IMR-90 (cell line): ENCODE data around the gene GOSR1.
"Not testable (repeated sequence)": the region's sequence is repeated elsewhere in the genome, so short reads cannot be mapped to it uniquely, and the experiment has no call there.

Experiments
- CEBPB ChIP-seq: IDR thresholded peaks from 2 replicates; pipeline ENCODE4 v1.6.1; 2012; ENCODE audit warnings: low read depth, low read length, improper control_type of control experiment
- CHD1 ChIP-seq: IDR thresholded peaks from 2 replicates; pipeline ENCODE4 v1.6.1; 2012; ENCODE audit warnings: low read depth, low read length, improper control_type of control experiment
- CTCF ChIP-seq: conservative IDR thresholded peaks from 2 replicates; pipeline ENCODE4 v1.5.1; 2012; ENCODE audit warnings: mild to moderate bottlenecking, low read depth, low read length, improper control_type of control experiment
- ELK1 ChIP-seq: fragments of 150-350 bp; IDR thresholded peaks from 2 replicates; pipeline ENCODE4 v1.6.1; 2016; ENCODE audit warnings: low read depth, mild to moderate bottlenecking, low read length, moderate library complexity, borderline replicate concordance
- MAFK ChIP-seq: IDR thresholded peaks from 2 replicates; pipeline ENCODE4 v1.6.1; 2012; ENCODE audit warnings: low read depth, low read length, improper control_type of control experiment
- MXI1 ChIP-seq: IDR thresholded peaks from 2 replicates; pipeline ENCODE4 v1.6.1; 2012; ENCODE audit warnings: low read depth, mild to moderate bottlenecking, low read length, moderate library complexity, borderline replicate concordance
- NFE2L2 ChIP-seq: fragments of 150-350 bp; IDR thresholded peaks from 2 replicates; pipeline ENCODE4 v1.6.1; 2016; ENCODE audit warnings: low read depth, mild to moderate bottlenecking, low read length
- POLR2A ChIP-seq: IDR thresholded peaks from 2 replicates; pipeline ENCODE4 v1.6.1; 2012; ENCODE audit warnings: mild to moderate bottlenecking, low read depth, low read length
- RAD21 ChIP-seq: IDR thresholded peaks from 2 replicates; pipeline ENCODE4 v1.6.1; 2012; ENCODE audit warnings: low read length, improper control_type of control experiment
- RCOR1 ChIP-seq: IDR thresholded peaks from 2 replicates; pipeline ENCODE4 v1.6.1; 2012; ENCODE audit warnings: mild to moderate bottlenecking, low read length, improper control_type of control experiment; ENCODE audit not compliant: insufficient replicate concordance
- SMC3 ChIP-seq: fragments of 150-350 bp; IDR thresholded peaks from 2 replicates; pipeline ENCODE4 v1.6.1; 2016; ENCODE audit warnings: low read depth, mild to moderate bottlenecking, antibody characterized with exemption, low read length, moderate library complexity
- USF2 ChIP-seq: fragments of 150-350 bp; IDR thresholded peaks from 2 replicates; pipeline ENCODE4 v1.6.1; 2017; ENCODE audit warnings: mild to moderate bottlenecking, antibody characterized with exemption, low read length, low read depth

- TF ChIP-seq POLR2A, CTCF, ELK1, RAD21, USF2, CEBPB, RCOR1, SMC3, NFE2L2, CHD1, MXI1: not testable (repeated sequence)
- TF ChIP-seq MAFK = peak; percentile 93
These were observed 18.3 kb upstream of the GOSR1 start for GRCh38 chr17:30458797-30459413.
